T-helper 1 cell treated with Interleukin-12 subunit alpha and Interleukin-12 subunit beta and Interleukin-4 antibody, amounts not matched to agents 30 μg/mL and 1 μg/mL, for 36 hours (primary cell): ENCODE data around the gene IFT52.
A peak's percentile ranks its signal among the peaks of the same experiment; 100 is the strongest.

ENCODE experiments used
- H3K27ac Mint-ChIP-seq: one replicate; pipeline ENCODE4 v1.8.0; 2021; ENCODE audit warnings: mild to moderate bottlenecking, mixed read lengths
- H3K27me3 Mint-ChIP-seq: one replicate; pipeline ENCODE4 v1.8.0; 2021; ENCODE audit warnings: low read depth, mixed read lengths
- H3K36me3 Mint-ChIP-seq: one replicate; pipeline ENCODE4 v1.8.0; 2021; ENCODE audit warnings: low read depth, mixed read lengths
- H3K4me1 Mint-ChIP-seq: one replicate; pipeline ENCODE4 v1.8.0; 2021; ENCODE audit warnings: low read depth, mixed read lengths
- H3K4me3 Mint-ChIP-seq: one replicate; pipeline ENCODE4 v1.8.0; 2021; ENCODE audit warnings: mild to moderate bottlenecking, moderate library complexity, mixed read lengths
- H3K9me3 Mint-ChIP-seq: one replicate; pipeline ENCODE4 v1.8.0; 2021; ENCODE audit warnings: mixed read lengths

The IFT52 gene, protein sequence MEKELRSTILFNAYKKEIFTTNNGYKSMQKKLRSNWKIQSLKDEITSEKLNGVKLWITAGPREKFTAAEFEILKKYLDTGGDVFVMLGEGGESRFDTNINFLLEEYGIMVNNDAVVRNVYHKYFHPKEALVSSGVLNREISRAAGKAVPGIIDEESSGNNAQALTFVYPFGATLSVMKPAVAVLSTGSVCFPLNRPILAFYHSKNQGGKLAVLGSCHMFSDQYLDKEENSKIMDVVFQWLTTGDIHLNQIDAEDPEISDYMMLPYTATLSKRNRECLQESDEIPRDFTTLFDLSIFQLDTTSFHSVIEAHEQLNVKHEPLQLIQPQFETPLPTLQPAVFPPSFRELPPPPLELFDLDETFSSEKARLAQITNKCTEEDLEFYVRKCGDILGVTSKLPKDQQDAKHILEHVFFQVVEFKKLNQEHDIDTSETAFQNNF

GRCh38 chr20:43590392-43591303, at the start of gene IFT52:
IFT52 (plus strand) TSS chr20:43590937; CDS start chr20:43594699, 3,762 bp downstream.
- H3K27me3 Mint-ChIP-seq = no peaks in the 10 kb centered on the region
- H3K9me3 Mint-ChIP-seq = no peaks in the 10 kb centered on the region
- H3K4me3 Mint-ChIP-seq = peak within 1 kb of the TSS; percentile 92
- peak within 1 kb of the TSS; percentile 96 for H3K27ac Mint-ChIP-seq
- H3K36me3 Mint-ChIP-seq = peaks cover 1% of the 10 kb centered on the region
- peaks cover 15% of the 10 kb centered on the region for H3K4me1 Mint-ChIP-seq

- H3K36me3 Mint-ChIP-seq = no peaks in the 10 kb centered on the region
- no peak overlapping the region for H3K27ac Mint-ChIP-seq
- no peak overlapping the region for H3K4me3 Mint-ChIP-seq
- no peaks in the 10 kb centered on the region for H3K4me1 Mint-ChIP-seq
- H3K27me3 Mint-ChIP-seq = no peaks in the 10 kb centered on the region
- H3K9me3 Mint-ChIP-seq = no peaks in the 10 kb centered on the region
Observed at GRCh38 chr20:43541214-43541613, 49.5 kb upstream of the IFT52 start.

- no peaks in the 10 kb centered on the region for H3K9me3 Mint-ChIP-seq
- H3K4me1 Mint-ChIP-seq = no peaks in the 10 kb centered on the region
- no peaks in the 10 kb centered on the region for H3K36me3 Mint-ChIP-seq
- H3K4me3 Mint-ChIP-seq = no peak overlapping the region
- H3K27ac Mint-ChIP-seq = no peak overlapping the region
- no peaks in the 10 kb centered on the region for H3K27me3 Mint-ChIP-seq
Observed at GRCh38 chr20:43542161-43542560, 48.6 kb upstream of the IFT52 start.

- H3K4me1 Mint-ChIP-seq = no peaks in the 10 kb centered on the region
- no peak overlapping the region for H3K27ac Mint-ChIP-seq
- no peaks in the 10 kb centered on the region for H3K27me3 Mint-ChIP-seq
- H3K9me3 Mint-ChIP-seq = peaks cover 4% of the 10 kb centered on the region
- H3K4me3 Mint-ChIP-seq = no peak overlapping the region
- peaks cover 3% of the 10 kb centered on the region for H3K36me3 Mint-ChIP-seq
Observed at GRCh38 chr20:43542674-43543073, 48.1 kb upstream of the IFT52 start.

GRCh38 chr20:43543138-43543537, 47.6 kb upstream of the IFT52 start:
- Mint-ChIP-seq H3K27me3 (no peaks in the 10 kb centered on the region), H3K36me3 (peaks cover 3% of the 10 kb centered on the region), H3K4me1 (no peaks in the 10 kb centered on the region), H3K4me3 (no peak overlapping the region), H3K9me3 (peaks cover 4% of the 10 kb centered on the region), H3K27ac (no peak overlapping the region)

DNA sequence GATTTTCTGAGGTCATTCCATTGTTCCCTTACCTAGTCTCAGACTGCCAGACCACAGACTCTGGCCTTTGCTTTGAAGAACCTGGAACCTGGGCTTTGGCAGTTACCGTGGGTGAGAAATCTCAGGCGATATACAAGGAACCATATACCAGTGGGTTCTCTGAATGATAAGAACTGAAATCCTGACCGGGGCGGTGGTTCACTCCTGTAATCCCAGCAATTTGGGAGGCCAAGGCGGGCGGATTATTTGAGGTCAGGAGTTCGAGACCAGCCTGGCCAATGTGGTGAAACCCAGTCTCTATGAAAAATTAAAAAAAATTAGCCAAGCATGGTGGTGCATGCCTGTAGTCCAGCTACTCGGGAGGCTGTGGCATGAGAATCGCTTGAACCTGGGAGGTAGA, 46.2 kb upstream of the IFT52 start:
- Mint-ChIP-seq H3K27me3 (no peaks in the 10 kb centered on the region), H3K27ac (no peak overlapping the region), H3K36me3 (peaks cover 3% of the 10 kb centered on the region), H3K9me3 (peaks cover 4% of the 10 kb centered on the region), H3K4me1 (no peaks in the 10 kb centered on the region), H3K4me3 (no peak overlapping the region)

- Mint-ChIP-seq H3K4me3 (no peak overlapping the region), H3K27me3 (no peaks in the 10 kb centered on the region), H3K4me1 (no peaks in the 10 kb centered on the region), H3K27ac (no peak overlapping the region), H3K36me3 (peaks cover 3% of the 10 kb centered on the region), H3K9me3 (peaks cover 4% of the 10 kb centered on the region)
Observed at GRCh38 chr20:43545837-43546578, 44.7 kb upstream of the IFT52 start.

DNA sequence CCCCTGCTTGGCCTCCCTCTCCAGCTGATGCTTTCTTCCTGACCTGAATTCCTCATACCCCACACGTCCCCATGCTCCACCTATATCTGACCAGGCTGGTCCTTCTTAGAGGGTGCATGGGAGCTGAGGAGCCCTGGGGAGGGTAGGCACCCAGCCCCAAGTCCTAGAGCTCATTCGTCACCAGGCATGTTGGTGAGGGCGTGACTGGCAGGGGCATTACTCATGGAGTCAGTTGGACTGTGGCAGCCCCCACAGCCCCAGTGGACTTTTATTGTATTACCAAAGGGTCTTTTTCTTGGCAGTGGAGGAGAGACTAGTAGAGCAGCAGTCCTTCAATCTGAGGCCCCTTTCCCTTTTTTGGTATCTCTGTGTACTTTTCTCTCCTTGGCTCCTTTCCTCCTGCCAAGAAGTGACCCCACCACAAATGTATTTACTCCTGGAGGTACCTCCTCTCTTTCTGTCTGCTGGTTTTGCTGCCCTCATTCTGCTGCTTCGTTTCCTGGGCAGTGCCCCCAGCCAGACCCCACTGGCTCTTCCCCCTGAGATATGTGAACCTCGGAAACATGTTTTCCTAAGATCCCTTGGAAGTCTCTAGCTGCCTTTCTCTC, 42.4 kb upstream of the IFT52 start:
- Mint-ChIP-seq H3K9me3 (peaks cover 4% of the 10 kb centered on the region), H3K4me1 (no peaks in the 10 kb centered on the region), H3K4me3 (no peak overlapping the region), H3K27ac (no peak overlapping the region), H3K36me3 (peaks cover 3% of the 10 kb centered on the region), H3K27me3 (peaks cover 4% of the 10 kb centered on the region)

- no peak overlapping the region for H3K4me3 Mint-ChIP-seq
- H3K27me3 Mint-ChIP-seq = peaks cover 4% of the 10 kb centered on the region
- H3K4me1 Mint-ChIP-seq = no peaks in the 10 kb centered on the region
- H3K9me3 Mint-ChIP-seq = peaks cover 4% of the 10 kb centered on the region
- no peak overlapping the region for H3K27ac Mint-ChIP-seq
- H3K36me3 Mint-ChIP-seq = peaks cover 3% of the 10 kb centered on the region
Observed at GRCh38 chr20:43549416-43550065, 41.2 kb upstream of the IFT52 start.

DNA sequence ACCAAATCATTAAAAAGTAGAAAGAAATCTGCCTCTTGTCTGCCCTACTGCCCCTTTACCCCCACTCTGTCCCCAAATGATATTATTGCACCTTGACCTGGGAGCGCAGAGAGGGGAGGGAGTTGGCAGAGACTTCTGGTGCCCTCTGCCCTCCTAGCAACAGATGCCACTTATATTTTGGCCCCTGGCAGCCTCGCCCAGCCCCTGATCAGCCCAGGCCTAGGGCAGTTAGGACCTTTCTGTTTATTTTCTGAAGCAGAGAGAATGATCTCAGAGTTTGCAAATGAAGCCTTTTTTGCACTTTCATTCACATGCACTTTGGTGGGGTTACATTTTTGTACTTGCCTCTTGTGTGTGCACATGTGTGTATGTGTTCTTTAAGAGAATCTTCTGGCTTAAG, 40.3 kb upstream of the IFT52 start:
- Mint-ChIP-seq H3K36me3 (peaks cover 3% of the 10 kb centered on the region), H3K4me3 (no peak overlapping the region), H3K27me3 (peaks cover 4% of the 10 kb centered on the region), H3K9me3 (peaks cover 4% of the 10 kb centered on the region), H3K27ac (no peak overlapping the region), H3K4me1 (no peaks in the 10 kb centered on the region)

GRCh38 chr20:43554369-43554768, 36.4 kb upstream of the IFT52 start:
- H3K27me3 Mint-ChIP-seq = peaks cover 4% of the 10 kb centered on the region
- no peak overlapping the region for H3K27ac Mint-ChIP-seq
- H3K4me3 Mint-ChIP-seq = no peak overlapping the region
- no peaks in the 10 kb centered on the region for H3K36me3 Mint-ChIP-seq
- no peaks in the 10 kb centered on the region for H3K4me1 Mint-ChIP-seq
- no peaks in the 10 kb centered on the region for H3K9me3 Mint-ChIP-seq

DNA sequence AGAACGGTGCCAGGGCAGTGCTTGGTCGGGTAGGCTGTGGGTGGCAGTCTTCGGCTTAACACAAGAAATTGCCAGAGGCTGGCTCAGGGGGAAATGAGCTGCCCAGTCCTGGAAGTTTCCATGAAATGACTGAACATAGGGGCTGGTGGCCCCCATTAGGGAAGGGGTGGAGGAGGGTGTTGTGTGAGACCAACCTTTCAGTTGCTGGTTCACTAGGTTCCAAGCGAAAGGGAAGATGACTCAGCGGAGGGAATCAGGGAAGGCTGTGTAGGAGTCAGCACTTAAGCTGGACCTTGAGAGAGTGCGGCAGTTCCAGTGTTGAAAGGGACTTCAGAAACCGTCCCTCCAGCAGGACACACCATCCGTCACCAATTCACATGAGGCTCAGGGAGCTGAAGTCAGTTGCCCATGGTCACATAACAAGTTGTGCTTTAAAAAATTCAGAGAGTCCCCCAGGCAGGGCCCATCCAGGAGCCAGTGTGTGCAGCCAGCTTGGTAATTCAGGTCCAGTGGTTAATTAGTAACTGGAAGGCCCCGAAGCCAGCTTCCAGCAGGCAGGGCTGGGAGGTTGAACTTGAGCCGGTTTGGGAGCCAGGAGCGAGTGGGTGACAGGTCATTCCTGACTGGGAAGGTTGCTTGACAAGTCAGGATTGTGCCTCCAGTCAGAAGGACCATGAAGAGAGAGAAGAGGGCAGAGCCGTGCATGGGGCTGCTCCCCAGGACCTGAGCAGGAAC, 32.2 kb upstream of the IFT52 start, which contains the start of gene SGK2:
SGK2 (plus strand) TSS at position 616 of the 735 bp plus-strand sequence. CDS start 7,469 bp downstream, outside the sequence.
- Mint-ChIP-seq H3K27ac (no peak within 1 kb of the TSS), H3K4me1 (no peaks in the 10 kb centered on the region)

More for the DNA sequence above, 32.2 kb upstream of the IFT52 start, which contains the start of gene SGK2:
- Mint-ChIP-seq H3K4me3 (no peak within 1 kb of the TSS), H3K36me3 (no peaks in the 10 kb centered on the region), H3K27me3 (no peaks in the 10 kb centered on the region), H3K9me3 (no peaks in the 10 kb centered on the region)
